ENCODE results near the gene SLC5A4.

Gene SLC5A4

GRCh38 chr22:32261306-32261705 lies 6.2 kb upstream of the SLC5A4 start:
- TF ChIP-seq, protein P1, sequence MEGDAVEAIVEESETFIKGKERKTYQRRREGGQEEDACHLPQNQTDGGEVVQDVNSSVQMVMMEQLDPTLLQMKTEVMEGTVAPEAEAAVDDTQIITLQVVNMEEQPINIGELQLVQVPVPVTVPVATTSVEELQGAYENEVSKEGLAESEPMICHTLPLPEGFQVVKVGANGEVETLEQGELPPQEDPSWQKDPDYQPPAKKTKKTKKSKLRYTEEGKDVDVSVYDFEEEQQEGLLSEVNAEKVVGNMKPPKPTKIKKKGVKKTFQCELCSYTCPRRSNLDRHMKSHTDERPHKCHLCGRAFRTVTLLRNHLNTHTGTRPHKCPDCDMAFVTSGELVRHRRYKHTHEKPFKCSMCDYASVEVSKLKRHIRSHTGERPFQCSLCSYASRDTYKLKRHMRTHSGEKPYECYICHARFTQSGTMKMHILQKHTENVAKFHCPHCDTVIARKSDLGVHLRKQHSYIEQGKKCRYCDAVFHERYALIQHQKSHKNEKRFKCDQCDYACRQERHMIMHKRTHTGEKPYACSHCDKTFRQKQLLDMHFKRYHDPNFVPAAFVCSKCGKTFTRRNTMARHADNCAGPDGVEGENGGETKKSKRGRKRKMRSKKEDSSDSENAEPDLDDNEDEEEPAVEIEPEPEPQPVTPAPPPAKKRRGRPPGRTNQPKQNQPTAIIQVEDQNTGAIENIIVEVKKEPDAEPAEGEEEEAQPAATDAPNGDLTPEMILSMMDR (IDR thresholded peaks at IDR 0.05), result no peak

GRCh38 chr22:32258791-32259190 lies 3.6 kb upstream of the SLC5A4 start:
- Histone ChIP-seq H3K36me3 (ENCODE audit: control insufficient read depth, insufficient read depth, low read length) (no peaks in the 10 kb centered on the region), H3K4me3 (ENCODE audit: low read depth, low read length) (no peak overlapping the region), H3K27me3 (ENCODE audit: control insufficient read depth, insufficient read depth, low read length) (no peaks in the 10 kb centered on the region), H3K9me3 (ENCODE audit: control insufficient read depth, low read length) (no peaks in the 10 kb centered on the region), H3K79me2 (no peaks in the 10 kb centered on the region), H2AFZ (no peak overlapping the region), H3K4me1 (no peaks in the 10 kb centered on the region), H3K9ac (no peak overlapping the region), H3K27ac (no peak overlapping the region), H3K4me2 (ENCODE audit: low read length) (no peak overlapping the region)
- TF ChIP-seq, protein P1 (IDR thresholded peaks at IDR 0.05), result no peak

More at GRCh38 chr22:32261306-32261705, 6.2 kb upstream of the SLC5A4 start:
- Histone ChIP-seq H3K4me2 (ENCODE audit: low read length) (no peak overlapping the region), H3K4me1 (no peaks in the 10 kb centered on the region), H3K9ac (no peak overlapping the region), H2AFZ (no peak overlapping the region), H3K79me2 (no peaks in the 10 kb centered on the region), H3K27ac (no peak overlapping the region), H3K27me3 (ENCODE audit: control insufficient read depth, insufficient read depth, low read length) (no peaks in the 10 kb centered on the region), H3K36me3 (ENCODE audit: control insufficient read depth, insufficient read depth, low read length) (no peaks in the 10 kb centered on the region), H3K4me3 (ENCODE audit: low read depth, low read length) (no peak overlapping the region), H3K9me3 (ENCODE audit: control insufficient read depth, low read length) (no peaks in the 10 kb centered on the region)

DNA sequence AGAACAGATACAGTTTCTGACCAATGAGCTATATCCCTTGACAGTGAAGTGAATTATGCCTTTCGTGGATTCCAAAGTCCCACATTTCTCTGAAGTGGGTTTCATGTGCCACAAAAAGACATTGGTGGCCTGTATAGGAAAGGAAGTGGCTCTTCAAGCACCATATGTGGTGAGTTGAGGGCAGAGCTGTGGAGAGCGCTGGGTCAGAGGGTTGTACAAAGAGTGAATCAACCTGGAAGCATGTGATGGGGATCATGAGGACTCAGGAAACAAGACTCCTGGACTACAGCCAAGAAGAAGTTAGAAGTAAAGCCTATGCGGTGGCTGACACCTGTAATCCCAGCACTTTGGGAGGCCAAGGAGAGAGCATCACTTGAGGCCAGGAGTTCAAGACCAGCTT lies 579 bp upstream of the SLC5A4 start:
- no peaks in the 10 kb centered on the region for H3K36me3 ChIP-seq (ENCODE audit: control insufficient read depth, insufficient read depth, low read length)
- no peaks in the 10 kb centered on the region for H3K9me3 ChIP-seq (ENCODE audit: control insufficient read depth, low read length)
- no peaks in the 10 kb centered on the region for H3K27me3 ChIP-seq (ENCODE audit: control insufficient read depth, insufficient read depth, low read length)
- H2AFZ ChIP-seq, result no peak overlapping the region
- no peak overlapping the region for H3K4me3 ChIP-seq (ENCODE audit: low read depth, low read length)
- H3K4me1 ChIP-seq, result no peaks in the 10 kb centered on the region
- no peaks in the 10 kb centered on the region for H3K79me2 ChIP-seq
- TF ChIP-seq, protein P1 (IDR thresholded peaks at IDR 0.05), result no peak
- H3K4me2 ChIP-seq (ENCODE audit: low read length), result no peak overlapping the region
- H3K27ac ChIP-seq, result no peak overlapping the region
- no peak overlapping the region for H3K9ac ChIP-seq

DNA sequence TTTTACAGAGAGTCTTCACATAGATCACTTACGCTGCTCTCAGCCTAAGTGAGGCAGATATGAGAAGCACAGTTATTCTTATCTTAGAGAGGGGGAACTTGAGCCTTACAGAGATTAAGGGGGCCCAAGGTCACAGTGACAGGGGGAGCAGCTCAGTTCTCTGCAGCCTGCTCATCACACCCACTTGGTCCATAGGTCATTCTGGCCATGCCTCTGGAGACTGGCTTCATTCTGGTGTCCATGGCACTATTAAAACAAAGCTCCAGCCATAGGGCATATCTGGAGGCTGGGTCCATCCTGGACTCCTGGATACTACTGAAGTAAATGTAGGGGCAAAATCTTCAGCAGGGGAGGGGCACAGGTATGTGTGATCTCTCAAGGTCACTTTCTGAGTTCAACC lies 5.9 kb downstream of the SLC5A4 start:
- Histone ChIP-seq H3K4me2 (ENCODE audit: low read length) (no peak overlapping the region), H3K4me1 (no peaks in the 10 kb centered on the region), H3K27ac (no peak overlapping the region), H3K9ac (no peak overlapping the region), H3K27me3 (ENCODE audit: control insufficient read depth, insufficient read depth, low read length) (no peaks in the 10 kb centered on the region), H3K9me3 (ENCODE audit: control insufficient read depth, low read length) (no peaks in the 10 kb centered on the region), H2AFZ (no peak overlapping the region), H3K36me3 (ENCODE audit: control insufficient read depth, insufficient read depth, low read length) (no peaks in the 10 kb centered on the region), H3K4me3 (ENCODE audit: low read depth, low read length) (no peak overlapping the region), H3K79me2 (no peaks in the 10 kb centered on the region)
- TF ChIP-seq, protein P1 (IDR thresholded peaks at IDR 0.05), result no peak

- Histone ChIP-seq H3K79me2 (no peaks in the 10 kb centered on the region), H3K9me3 (ENCODE audit: control insufficient read depth, low read length) (no peaks in the 10 kb centered on the region), H3K9ac (no peak overlapping the region), H3K4me2 (ENCODE audit: low read length) (no peak overlapping the region), H2AFZ (no peak overlapping the region), H3K4me1 (no peaks in the 10 kb centered on the region), H3K4me3 (ENCODE audit: low read depth, low read length) (no peak overlapping the region), H3K27me3 (ENCODE audit: control insufficient read depth, insufficient read depth, low read length) (no peaks in the 10 kb centered on the region), H3K27ac (no peak overlapping the region), H3K36me3 (ENCODE audit: control insufficient read depth, insufficient read depth, low read length) (no peaks in the 10 kb centered on the region)
- TF ChIP-seq, protein P1 (IDR thresholded peaks at IDR 0.05), result no peak
Observed at GRCh38 chr22:32248276-32248675, 6.9 kb downstream of the SLC5A4 start.

Measured in parathyroid adenoma (tissue), 2 donors.